Osteoblast (primary cell): Measurements from ENCODE around the gene MBTD1. TPM values are rescaled to one million over a fixed set of nuclear protein-coding genes. Genes with fewer than 3 reads are reported as not detected.

Experiments used
- DNase-seq: peaks from one replicate; pipeline ENCODE4 v3.0.0; 2011; ENCODE audit warnings: low spot score, mixed read lengths; ENCODE audit not compliant: insufficient read length; ENCODE audit errors: missing footprints
- H2AFZ ChIP-seq: 2 replicates; pipeline ENCODE4 v1.6.0; 2011; ENCODE audit warnings: mild to moderate bottlenecking, low read length
- H3K27ac ChIP-seq: 2 replicates; pipeline ENCODE4 v1.5.1; 2011; ENCODE audit warnings: mild to moderate bottlenecking, low read depth, low read length, moderate library complexity
- H3K27me3 ChIP-seq: 2 replicates; pipeline ENCODE4 v1.6.0; 2012; ENCODE audit warnings: mild to moderate bottlenecking, control low read depth, inconsistent platforms, low read length, moderate library complexity; ENCODE audit not compliant: insufficient read depth
- H3K36me3 ChIP-seq: 2 replicates; pipeline ENCODE4 v1.5.1; 2011; ENCODE audit warnings: mild to moderate bottlenecking, low read length, control low read depth, moderate library complexity; ENCODE audit not compliant: insufficient read depth
- H3K4me1 ChIP-seq: 2 replicates; pipeline ENCODE4 v1.5.1; 2011; ENCODE audit warnings: mild to moderate bottlenecking, low read length, control low read depth, moderate library complexity; ENCODE audit not compliant: insufficient read depth
- H3K4me2 ChIP-seq: 2 replicates; pipeline ENCODE4 v1.6.0; 2011; ENCODE audit warnings: mild to moderate bottlenecking, low read length; ENCODE audit not compliant: insufficient read depth
- H3K4me3 ChIP-seq: fragments of 200-600 bp; sonication (generic); 3 replicates; pipeline ENCODE4 v1.5.1; 2012; ENCODE audit warnings: mild to moderate bottlenecking, low read length, inconsistent platforms; ENCODE audit not compliant: insufficient read depth
- H3K79me2 ChIP-seq: 2 replicates; pipeline ENCODE4 v1.6.0; 2012; ENCODE audit warnings: mild to moderate bottlenecking, low read length, control low read depth, inconsistent platforms; ENCODE audit not compliant: insufficient read depth
- H3K9me3 ChIP-seq: 2 replicates; pipeline ENCODE4 v1.5.1; 2011; ENCODE audit warnings: low read depth, low read length, control low read depth
- H4K20me1 ChIP-seq: 2 replicates; pipeline ENCODE4 v1.6.0; 2012; ENCODE audit warnings: mild to moderate bottlenecking, low read length, control low read depth; ENCODE audit not compliant: insufficient read depth
- CTCF ChIP-seq: IDR thresholded peaks from 2 replicates; pipeline ENCODE4 v1.5.1; 2011; ENCODE audit warnings: mild to moderate bottlenecking, low read depth, low read length, moderate library complexity; ENCODE audit errors: extremely low read depth
- total RNA-seq: library from RNA; depleted of rRNA; stranded (reverse); fragments of >200 nt; gene quantifications from 2 replicates; pipeline ENCODE4 v1.2.3, GENCODE V29; 2012

MBTD1 gene
- total RNA-seq, 1 donor, result 16.3 TPM

- Histone ChIP-seq H2AFZ (no peak overlapping the region), H3K9me3 (no peaks in the 10 kb centered on the region), H3K4me3 (no peak overlapping the region), H4K20me1 (no peaks in the 10 kb centered on the region), H3K4me1 (peaks cover 7% of the 10 kb centered on the region), H3K27ac (no peak overlapping the region), H3K4me2 (no peak overlapping the region), H3K79me2 (peaks cover 36% of the 10 kb centered on the region), H3K27me3 (no peaks in the 10 kb centered on the region), H3K36me3 (no peaks in the 10 kb centered on the region)
- no peak for DNase-seq
- TF ChIP-seq CTCF, result no peak
Measured at GRCh38 chr17:51251010-51251409, 8.8 kb downstream of the MBTD1 start.

GRCh38 chr17:51250314-51250840, 9.5 kb downstream of the MBTD1 start:
- H3K4me1 ChIP-seq, result peaks cover 13% of the 10 kb centered on the region
- TF ChIP-seq CTCF, result no peak
- H4K20me1 ChIP-seq, result no peaks in the 10 kb centered on the region
- no peak overlapping the region for H3K27ac ChIP-seq
- no peak for DNase-seq
- no peaks in the 10 kb centered on the region for H3K27me3 ChIP-seq
- no peaks in the 10 kb centered on the region for H3K36me3 ChIP-seq
- H3K9me3 ChIP-seq, result no peaks in the 10 kb centered on the region
- no peak overlapping the region for H3K4me3 ChIP-seq
- H2AFZ ChIP-seq, result no peak overlapping the region
- H3K4me2 ChIP-seq, result no peak overlapping the region
- peaks cover 29% of the 10 kb centered on the region for H3K79me2 ChIP-seq

- TF ChIP-seq CTCF, result no peak
- H3K27ac ChIP-seq, result no peak overlapping the region
- H3K4me3 ChIP-seq, result no peak overlapping the region
- no peak overlapping the region for H3K4me2 ChIP-seq
- H3K36me3 ChIP-seq, result no peaks in the 10 kb centered on the region
- DNase-seq, result no peak
- H2AFZ ChIP-seq, result no peak overlapping the region
- H3K9me3 ChIP-seq, result no peaks in the 10 kb centered on the region
- peaks cover 7% of the 10 kb centered on the region for H4K20me1 ChIP-seq
- peaks cover 22% of the 10 kb centered on the region for H3K79me2 ChIP-seq
- H3K4me1 ChIP-seq, result peaks cover 16% of the 10 kb centered on the region
- no peaks in the 10 kb centered on the region for H3K27me3 ChIP-seq
Measured at GRCh38 chr17:51245535-51245934, 14.3 kb downstream of the MBTD1 start.

GRCh38 chr17:51244041-51244440, 15.8 kb downstream of the MBTD1 start:
- no peaks in the 10 kb centered on the region for H3K36me3 ChIP-seq
- H3K4me3 ChIP-seq, result no peak overlapping the region
- DNase-seq, result no peak
- H3K9me3 ChIP-seq, result no peaks in the 10 kb centered on the region
- TF ChIP-seq CTCF, result no peak
- H4K20me1 ChIP-seq, result peaks cover 7% of the 10 kb centered on the region
- no peaks in the 10 kb centered on the region for H3K27me3 ChIP-seq
- H3K27ac ChIP-seq, result no peak overlapping the region
- peaks cover 16% of the 10 kb centered on the region for H3K4me1 ChIP-seq
- H3K79me2 ChIP-seq, result peaks cover 27% of the 10 kb centered on the region
- no peak overlapping the region for H2AFZ ChIP-seq
- no peak overlapping the region for H3K4me2 ChIP-seq
